ENCODE data around the gene AOPEP.
A peak's percentile ranks its signal among the peaks of the same experiment; 100 is the strongest.

The AOPEP gene

GRCh38 chr9:94768766-94769165 lies 42.3 kb downstream of the AOPEP start:
- no peak for DNase-seq

- no peak for DNase-seq
Measured at GRCh38 chr9:94770334-94770733, 43.8 kb downstream of the AOPEP start.

- no peak for DNase-seq
Measured at GRCh38 chr9:94771096-94771495, 44.6 kb downstream of the AOPEP start.

- DNase-seq, result no peak
Measured at GRCh38 chr9:94772144-94772543, 45.6 kb downstream of the AOPEP start.

- DNase-seq, result peak; percentile 13
Measured at GRCh38 chr9:94772639-94773303, 46.3 kb downstream of the AOPEP start.

GRCh38 chr9:94773655-94774054 lies 47.2 kb downstream of the AOPEP start:
- DNase-seq, result no peak

GRCh38 chr9:94778013-94778412 lies 51.5 kb downstream of the AOPEP start:
- DNase-seq, result no peak

GRCh38 chr9:94779031-94779430 lies 52.5 kb downstream of the AOPEP start:
- no peak for DNase-seq

GRCh38 chr9:94779693-94780290 lies 53.3 kb downstream of the AOPEP start:
- DNase-seq, result no peak

GRCh38 chr9:94780516-94780950 lies 54.0 kb downstream of the AOPEP start:
- no peak for DNase-seq

- DNase-seq, result no peak
Measured at GRCh38 chr9:94782355-94783101, 56.0 kb downstream of the AOPEP start.

- DNase-seq, result peak; percentile 21
Measured at GRCh38 chr9:94783102-94783682, 56.7 kb downstream of the AOPEP start.

- DNase-seq, result no peak
Measured at GRCh38 chr9:94783928-94784327, 57.4 kb downstream of the AOPEP start.

GRCh38 chr9:94785215-94786169 lies 59.0 kb downstream of the AOPEP start:
- DNase-seq, result no peak

- DNase-seq, result no peak
Measured at GRCh38 chr9:94786586-94786985, 60.1 kb downstream of the AOPEP start.

GRCh38 chr9:94787266-94787665 lies 60.8 kb downstream of the AOPEP start:
- DNase-seq, result no peak

GRCh38 chr9:94788570-94789105 lies 62.1 kb downstream of the AOPEP start:
- no peak for DNase-seq

- no peak for DNase-seq
Measured at GRCh38 chr9:94791435-94791834, 64.9 kb downstream of the AOPEP start.

- DNase-seq, result no peak
Measured at GRCh38 chr9:94792511-94792910, 66.0 kb downstream of the AOPEP start.

- DNase-seq, result no peak
Measured at GRCh38 chr9:94794476-94795167, 68.1 kb downstream of the AOPEP start.

- no peak for DNase-seq
Measured at GRCh38 chr9:94796687-94797086, 70.2 kb downstream of the AOPEP start.

- DNase-seq, result no peak
Measured at GRCh38 chr9:94798201-94798600, 71.7 kb downstream of the AOPEP start.
